Choroid plexus epithelial cell (primary cell): Measurements from ENCODE around the gene IZUMO1.

Source experiments
- DNase-seq: peaks from one replicate; pipeline ENCODE4 v3.0.0-alpha.2; 2010; ENCODE audit warnings: low read depth
- H3K4me3 ChIP-seq: 2 replicates; pipeline ENCODE4 v1.5.1; 2011; ENCODE audit warnings: low read depth, mild to moderate bottlenecking, control low read depth, low read length, moderate library complexity
- TF ChIP-seq, protein P1 (sequence below): conservative IDR thresholded peaks from 2 replicates; pipeline ENCODE4 v1.5.1; 2011; ENCODE audit warnings: low read depth, mild to moderate bottlenecking, control low read depth, inconsistent platforms, low read length, moderate library complexity

Gene IZUMO1

GRCh38 chr19:48728911-48729664, 17.6 kb downstream of the IZUMO1 start:
- TF ChIP-seq, protein P1, sequence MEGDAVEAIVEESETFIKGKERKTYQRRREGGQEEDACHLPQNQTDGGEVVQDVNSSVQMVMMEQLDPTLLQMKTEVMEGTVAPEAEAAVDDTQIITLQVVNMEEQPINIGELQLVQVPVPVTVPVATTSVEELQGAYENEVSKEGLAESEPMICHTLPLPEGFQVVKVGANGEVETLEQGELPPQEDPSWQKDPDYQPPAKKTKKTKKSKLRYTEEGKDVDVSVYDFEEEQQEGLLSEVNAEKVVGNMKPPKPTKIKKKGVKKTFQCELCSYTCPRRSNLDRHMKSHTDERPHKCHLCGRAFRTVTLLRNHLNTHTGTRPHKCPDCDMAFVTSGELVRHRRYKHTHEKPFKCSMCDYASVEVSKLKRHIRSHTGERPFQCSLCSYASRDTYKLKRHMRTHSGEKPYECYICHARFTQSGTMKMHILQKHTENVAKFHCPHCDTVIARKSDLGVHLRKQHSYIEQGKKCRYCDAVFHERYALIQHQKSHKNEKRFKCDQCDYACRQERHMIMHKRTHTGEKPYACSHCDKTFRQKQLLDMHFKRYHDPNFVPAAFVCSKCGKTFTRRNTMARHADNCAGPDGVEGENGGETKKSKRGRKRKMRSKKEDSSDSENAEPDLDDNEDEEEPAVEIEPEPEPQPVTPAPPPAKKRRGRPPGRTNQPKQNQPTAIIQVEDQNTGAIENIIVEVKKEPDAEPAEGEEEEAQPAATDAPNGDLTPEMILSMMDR = no peak
- DNase-seq = peak; percentile 52
- H3K4me3 ChIP-seq = peak overlapping the region; percentile 45

DNA sequence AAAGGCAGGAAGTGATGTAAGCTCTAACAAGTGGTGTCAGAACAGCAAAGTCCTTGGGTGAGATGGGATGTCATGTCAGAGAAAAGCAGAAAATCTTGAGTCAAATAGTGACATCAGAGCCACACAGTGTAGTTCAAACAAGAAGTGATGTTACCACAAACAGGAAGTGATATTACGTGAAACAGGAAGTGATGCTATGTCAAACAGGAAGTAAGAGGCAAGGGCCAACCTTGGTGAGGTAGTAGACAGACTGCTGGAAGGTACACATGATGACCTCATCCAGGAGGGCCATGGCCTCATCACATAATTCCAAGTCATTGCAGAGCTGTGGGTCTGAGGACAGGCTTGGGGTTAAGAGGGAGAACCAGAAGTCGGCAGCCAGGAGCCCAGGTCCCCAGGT, 20.2 kb downstream of the IZUMO1 start:
- TF ChIP-seq, protein P1 = no peak
- H3K4me3 ChIP-seq = no peak overlapping the region
- DNase-seq = no peak

- peak; percentile 92 for DNase-seq
- H3K4me3 ChIP-seq = no peak overlapping the region
- TF ChIP-seq, protein P1 = no peak
Observed at GRCh38 chr19:48724796-48725753, 21.6 kb downstream of the IZUMO1 start.

DNA sequence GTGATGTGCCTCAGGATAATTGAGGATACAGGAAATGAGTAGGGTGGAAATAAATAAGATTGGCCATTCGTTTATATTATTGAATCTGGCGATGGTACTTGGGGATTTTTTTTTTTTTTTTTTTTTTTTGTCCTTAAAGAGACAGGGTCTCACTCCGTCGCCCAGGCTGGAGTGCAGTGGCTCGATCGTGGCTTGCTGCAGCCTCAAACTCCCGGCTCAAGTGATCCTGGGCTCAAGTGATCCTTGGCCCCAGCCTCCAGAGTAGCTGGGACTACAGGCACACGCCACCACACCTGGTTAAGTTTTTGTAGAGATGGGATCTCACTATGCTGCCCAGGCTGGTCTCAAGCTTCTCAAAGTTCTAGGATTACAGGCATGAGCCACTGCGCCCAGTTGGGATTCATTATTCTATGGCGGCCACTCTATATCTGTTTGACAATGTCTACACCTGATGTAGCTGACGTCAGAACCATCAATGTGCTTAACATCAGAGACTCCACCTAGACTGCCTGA, 24.5 kb downstream of the IZUMO1 start:
- no peak overlapping the region for H3K4me3 ChIP-seq
- DNase-seq = no peak
- TF ChIP-seq, protein P1 = no peak

DNA sequence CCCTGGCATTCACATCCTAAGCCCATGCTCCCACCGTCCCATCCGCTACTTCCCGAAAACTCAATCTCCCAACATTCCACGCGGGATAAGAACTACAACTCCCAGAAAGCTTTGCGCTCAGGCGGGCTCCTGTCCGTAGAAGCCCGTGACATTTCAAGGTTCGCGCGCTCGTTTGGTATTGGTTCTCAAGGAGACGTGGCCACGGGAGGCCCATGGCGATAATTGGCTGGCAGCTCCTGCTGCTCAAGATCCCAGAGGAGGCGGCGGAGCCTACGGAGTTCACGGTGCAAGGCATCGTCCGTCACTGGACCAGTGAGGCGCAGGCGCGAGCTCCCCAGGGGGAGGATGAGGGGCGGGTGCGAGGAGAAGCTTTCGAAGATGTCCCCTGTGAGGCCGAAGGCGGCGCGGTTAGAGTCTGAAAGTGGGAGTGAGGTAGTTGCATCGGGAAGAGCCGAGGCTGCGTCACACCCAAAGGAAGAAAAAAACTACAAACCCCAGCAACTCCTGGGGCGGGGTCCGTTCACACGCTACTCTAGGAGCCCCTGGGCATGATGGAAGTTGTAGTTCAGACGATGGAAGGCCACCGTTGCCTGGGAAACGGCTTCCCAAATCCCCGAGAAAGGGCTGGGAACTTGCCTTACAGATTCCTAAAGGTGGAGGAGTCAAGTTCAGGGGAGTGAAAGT, 26.0 kb downstream of the IZUMO1 start:
- DNase-seq = peak; percentile 100
- H3K4me3 ChIP-seq = peak overlapping the region; percentile 77
- TF ChIP-seq, protein P1 = no peak

- peak overlapping the region; percentile 77 for H3K4me3 ChIP-seq
- TF ChIP-seq, protein P1 = no peak
- no peak for DNase-seq
Observed at GRCh38 chr19:48720251-48720612, 26.5 kb downstream of the IZUMO1 start.
